NT2/D1 (cell line): ENCODE data around the gene KPNA2.
"Not testable (repeated sequence)": the region's sequence is repeated elsewhere in the genome, so short reads cannot be mapped to it uniquely, and the experiment has no call there.

ENCODE experiments used
- DNase-seq: peaks from one replicate; pipeline ENCODE4 v3.0.0-alpha.2; 2011; ENCODE audit warnings: low read depth, low spot score
- H3K27me3 ChIP-seq: 2 replicates; pipeline ENCODE4 v1.6.0; 2011; ENCODE audit warnings: mild to moderate bottlenecking; ENCODE audit not compliant: insufficient read length, insufficient read depth
- H3K36me3 ChIP-seq: 2 replicates; pipeline ENCODE4 v1.6.1; 2011; ENCODE audit warnings: mild to moderate bottlenecking, low read length, mixed read lengths; ENCODE audit not compliant: insufficient read depth, insufficient read length
- H3K4me1 ChIP-seq: 2 replicates; pipeline ENCODE4 v1.5.1; 2011; ENCODE audit not compliant: insufficient read depth, insufficient read length
- H3K4me3 ChIP-seq: 2 replicates; pipeline ENCODE4 v1.5.1; 2011; ENCODE audit warnings: low read depth; ENCODE audit not compliant: insufficient read length
- H3K9ac ChIP-seq: 2 replicates; pipeline ENCODE4 v1.6.0; 2011; ENCODE audit warnings: low read depth; ENCODE audit not compliant: insufficient read length
- H3K9me3 ChIP-seq: 2 replicates; pipeline ENCODE4 v1.5.1; 2011; ENCODE audit warnings: mild to moderate bottlenecking, low read length; ENCODE audit not compliant: insufficient read depth
- SUZ12 ChIP-seq: IDR thresholded peaks from 2 replicates; pipeline ENCODE4 v1.6.1; 2011; ENCODE audit not compliant: insufficient read length, insufficient read depth; ENCODE audit errors: extremely low read depth
- YY1 ChIP-seq: IDR thresholded peaks from 2 replicates; pipeline ENCODE4 v1.6.1; 2011; ENCODE audit not compliant: insufficient read length, insufficient read depth
- ZNF274 ChIP-seq: IDR thresholded peaks from 2 replicates; pipeline ENCODE4 v1.6.1; 2011; ENCODE audit warnings: mild to moderate bottlenecking, low read depth, low read length

Gene KPNA2

DNA sequence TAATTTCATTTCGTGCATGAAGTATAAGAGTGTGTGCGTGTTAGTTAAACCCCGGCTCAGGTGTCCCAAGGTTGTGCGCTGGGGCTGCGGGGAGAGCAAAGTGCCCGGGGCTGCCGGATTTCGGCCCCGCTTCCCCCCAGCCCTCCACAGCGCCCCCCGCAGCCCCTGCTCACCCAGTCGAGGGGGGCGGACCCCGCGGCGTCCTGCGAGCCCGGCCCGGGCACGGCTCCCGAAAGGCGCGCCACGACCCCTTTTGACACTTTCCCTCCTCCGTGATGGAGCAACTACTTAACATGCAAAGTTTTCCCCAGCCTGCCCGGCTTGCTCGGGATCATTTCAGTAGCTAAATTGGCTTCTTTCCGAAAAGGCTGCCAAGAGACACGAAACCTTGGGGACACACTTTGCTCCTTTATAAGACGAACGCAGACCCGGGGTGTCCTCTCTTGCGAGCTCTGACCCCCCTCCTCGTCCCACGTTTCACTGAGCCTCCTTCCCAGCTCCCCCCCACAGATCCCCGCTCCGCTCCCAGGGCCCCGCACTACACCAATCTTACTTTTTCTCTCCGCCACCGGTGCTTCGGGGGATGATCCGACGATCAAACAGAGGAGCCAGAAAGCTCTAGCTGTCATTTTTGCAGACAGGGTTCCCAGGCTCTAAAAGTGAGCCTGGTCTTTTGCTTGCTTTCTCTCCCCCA is 39.8 kb upstream of the KPNA2 start:
- Histone ChIP-seq H3K9me3 (no peaks in the 10 kb centered on the region), H3K4me1 (peaks cover 3% of the 10 kb centered on the region), H3K36me3 (peaks cover 5% of the 10 kb centered on the region), H3K4me3 (peak overlapping the region; percentile 44), H3K9ac (peak overlapping the region; percentile 72), H3K27me3 (peaks cover 20% of the 10 kb centered on the region)
- no peak for DNase-seq
- TF ChIP-seq YY1 (no peak), SUZ12 (no peak), ZNF274 (no peak)

DNA sequence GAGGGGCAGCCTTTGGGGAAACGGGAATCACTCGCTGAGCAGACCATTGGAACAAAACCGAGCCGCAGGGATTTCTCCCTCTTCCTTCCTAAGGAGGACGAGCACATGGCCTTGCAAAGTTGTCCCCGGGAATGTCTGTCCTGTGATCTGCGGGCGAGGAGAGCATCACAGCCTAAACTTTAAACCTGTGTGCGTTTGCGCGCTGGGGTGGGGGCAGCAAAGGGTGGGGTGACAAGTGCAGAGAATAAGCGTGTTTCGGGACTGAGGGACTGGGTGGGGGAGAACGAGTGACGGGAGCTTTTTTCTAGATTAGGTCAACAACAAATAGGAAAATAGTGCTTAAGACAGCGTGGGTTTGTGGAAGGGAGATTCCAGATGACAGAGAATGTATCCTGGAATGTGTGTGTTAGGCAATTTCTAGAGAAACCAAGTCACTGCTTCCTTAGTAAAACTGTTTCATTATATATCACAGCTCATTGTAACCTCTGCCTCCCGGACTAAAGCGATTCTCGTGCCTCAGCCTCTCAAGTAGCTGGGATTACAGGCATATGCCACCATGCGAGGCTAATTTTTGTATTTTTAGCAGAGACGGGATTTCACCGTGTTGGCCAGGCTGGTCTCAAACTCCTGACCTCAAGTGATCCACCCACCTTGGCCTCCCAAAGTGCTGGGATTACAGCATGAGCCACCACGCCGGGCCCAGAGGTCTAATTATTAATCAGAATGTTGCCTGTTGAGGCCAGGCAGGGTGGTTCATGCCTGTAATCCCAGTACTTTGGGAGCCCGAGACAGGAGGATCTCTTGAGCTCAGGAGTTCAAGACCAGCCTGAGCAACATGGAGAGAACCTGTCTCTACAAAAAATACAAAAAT is 39.0 kb upstream of the KPNA2 start, which contains the start of gene C17orf58:
Gene C17orf58, minus strand, starts transcription at position 169 of the 871 bp plus-strand sequence. CDS start 271 bp downstream, outside the sequence.
- peak within 1 kb of the TSS; percentile 72 for H3K9ac ChIP-seq
- not testable (repeated sequence) for H3K9me3 ChIP-seq, DNase-seq, H3K36me3 ChIP-seq, H3K4me1 ChIP-seq
- H3K4me3 ChIP-seq, result peak within 1 kb of the TSS; percentile 44
- peaks cover 20% of the 10 kb centered on the region for H3K27me3 ChIP-seq

DNA sequence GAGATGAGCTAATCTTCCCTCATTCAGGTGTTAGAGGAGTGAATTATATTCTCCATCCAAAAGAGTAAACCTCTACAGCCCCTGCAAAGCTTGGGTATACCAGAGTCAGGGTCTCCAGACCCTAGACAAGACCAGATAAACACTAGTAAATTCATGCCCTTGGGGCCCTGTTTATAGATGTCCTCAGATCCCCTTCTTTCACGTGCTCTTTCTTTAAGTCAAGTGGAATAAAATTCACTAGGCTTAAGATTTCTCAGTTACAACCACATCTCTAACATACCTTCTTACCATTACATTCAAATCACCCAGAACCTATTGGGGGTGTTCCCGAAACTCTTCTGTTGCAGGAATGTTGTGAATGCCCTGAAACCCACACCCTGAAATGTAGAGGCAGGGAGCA is 37.1 kb upstream of the KPNA2 start:
- no peaks in the 10 kb centered on the region for H3K36me3 ChIP-seq

DNA sequence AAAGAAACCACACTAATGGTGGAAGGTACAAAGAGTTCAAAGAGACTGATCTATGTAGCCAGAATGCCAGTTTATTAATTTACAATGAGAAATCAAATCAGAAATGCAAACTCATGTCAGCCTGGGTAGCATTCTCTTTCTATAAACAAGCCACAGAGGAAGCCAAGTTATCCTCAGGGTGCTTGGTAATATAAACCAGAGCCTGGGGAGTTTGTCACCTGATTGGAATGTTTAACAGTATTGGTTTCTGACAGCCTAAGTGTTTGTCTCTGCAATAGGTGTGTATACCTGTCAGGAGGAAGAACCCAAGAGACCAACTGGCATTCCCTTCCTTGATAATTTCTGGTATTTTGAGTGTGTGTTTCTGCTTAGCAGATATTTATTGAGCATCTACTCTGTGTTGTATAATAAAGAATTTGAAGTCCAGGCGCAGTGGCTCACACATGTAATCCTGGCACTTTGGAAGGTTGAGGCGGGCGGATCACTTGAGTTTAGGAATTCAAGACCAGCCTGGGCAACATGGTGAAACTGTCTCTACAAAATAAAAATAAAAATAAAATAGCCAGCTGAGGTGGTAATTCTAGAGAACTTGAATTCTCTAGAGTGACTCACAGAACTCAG is 36.1 kb upstream of the KPNA2 start:
- Histone ChIP-seq H3K4me3 (no peak overlapping the region), H3K4me1 (no peaks in the 10 kb centered on the region), H3K9ac (no peak overlapping the region), H3K9me3 (no peaks in the 10 kb centered on the region), H3K27me3 (peaks cover 20% of the 10 kb centered on the region), H3K36me3 (no peaks in the 10 kb centered on the region)
- DNase-seq, result no peak
- TF ChIP-seq ZNF274 (no peak), SUZ12 (no peak), YY1 (no peak)

More for the DNA sequence above, 37.1 kb upstream of the KPNA2 start:
- H3K4me1 ChIP-seq, result no peaks in the 10 kb centered on the region
- H3K27me3 ChIP-seq, result peaks cover 20% of the 10 kb centered on the region
- no peak overlapping the region for H3K4me3 ChIP-seq
- H3K9ac ChIP-seq, result no peak overlapping the region
- no peak for DNase-seq
- H3K9me3 ChIP-seq, result no peaks in the 10 kb centered on the region
- TF ChIP-seq ZNF274, result no peak
- TF ChIP-seq SUZ12, result no peak

DNA sequence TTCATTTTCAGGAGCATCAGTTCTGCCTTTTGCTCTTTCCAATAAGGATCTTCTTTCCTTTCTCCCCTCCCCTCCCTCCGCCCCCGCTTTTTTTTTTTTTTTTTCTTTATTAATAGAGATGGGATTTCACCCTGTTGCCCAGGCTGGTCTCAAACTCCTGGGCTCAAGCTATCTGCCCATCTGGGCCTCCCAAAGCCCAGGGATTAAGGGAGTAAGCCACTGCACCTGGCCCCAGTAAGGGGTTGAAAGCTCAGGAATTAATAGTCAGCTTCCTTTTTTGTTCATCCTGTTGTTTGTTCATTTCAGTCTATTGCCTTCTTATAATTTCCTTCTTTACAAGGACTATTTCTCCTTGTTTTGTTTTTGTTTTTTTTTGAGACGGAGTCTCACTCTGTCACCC is 31.3 kb upstream of the KPNA2 start:
- H3K4me3 ChIP-seq, result no peak overlapping the region
- no peak for DNase-seq
- H3K4me1 ChIP-seq, result no peaks in the 10 kb centered on the region
- no peak overlapping the region for H3K9ac ChIP-seq
- H3K9me3 ChIP-seq, result no peaks in the 10 kb centered on the region
- TF ChIP-seq YY1, result no peak
- TF ChIP-seq SUZ12, result no peak
- TF ChIP-seq ZNF274, result no peak
- no peaks in the 10 kb centered on the region for H3K27me3 ChIP-seq
- no peaks in the 10 kb centered on the region for H3K36me3 ChIP-seq

DNA sequence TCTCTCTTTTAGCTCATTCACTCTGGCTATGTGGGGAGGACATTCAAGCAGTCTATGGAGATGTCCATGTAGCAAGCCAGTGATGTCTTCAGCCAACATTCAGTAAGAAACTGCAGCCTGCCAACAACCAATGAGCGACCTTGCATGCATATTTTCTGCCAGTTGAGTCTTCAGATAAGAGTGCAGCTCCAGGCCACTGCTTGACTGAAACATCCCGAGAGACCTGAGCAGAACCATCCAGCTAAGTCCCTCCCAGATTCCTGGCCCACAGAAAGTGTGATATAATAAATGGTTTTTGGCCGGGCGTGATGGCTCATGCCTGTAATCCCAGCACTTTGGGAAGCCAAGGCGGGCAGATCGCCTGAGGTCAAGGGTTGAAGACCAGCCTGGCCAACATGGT is 28.7 kb upstream of the KPNA2 start:
- H3K9me3 ChIP-seq, result no peaks in the 10 kb centered on the region
- H3K27me3 ChIP-seq, result no peaks in the 10 kb centered on the region
- no peaks in the 10 kb centered on the region for H3K4me1 ChIP-seq
- H3K9ac ChIP-seq, result no peak overlapping the region
- TF ChIP-seq YY1 (no peak), ZNF274 (no peak), SUZ12 (no peak)
- no peak for DNase-seq
- no peaks in the 10 kb centered on the region for H3K36me3 ChIP-seq
- H3K4me3 ChIP-seq, result no peak overlapping the region

DNA sequence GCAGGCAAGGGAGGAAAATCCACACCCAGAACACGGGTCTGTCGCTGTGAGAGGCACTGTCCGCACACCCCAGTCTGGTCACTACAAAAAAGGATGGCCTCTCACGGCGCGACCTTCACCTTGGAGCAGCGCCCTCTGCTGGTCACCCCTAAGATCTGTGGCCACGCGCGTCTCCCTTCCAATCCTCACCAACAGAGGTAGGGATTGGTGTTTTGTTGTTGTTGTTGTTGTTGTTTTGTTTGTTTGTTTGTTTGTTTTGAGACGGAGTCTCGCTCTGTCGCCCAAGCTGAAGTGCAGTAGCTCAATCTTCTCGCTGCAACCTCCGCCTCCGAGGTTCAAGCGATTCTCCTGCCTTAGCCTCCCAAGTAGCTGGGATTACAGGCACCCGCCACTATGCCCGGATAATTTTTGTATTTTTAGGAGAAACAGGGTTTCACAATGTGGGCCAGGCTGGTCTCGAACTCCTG is 24.3 kb upstream of the KPNA2 start:
- DNase-seq, result no peak
- TF ChIP-seq ZNF274, result no peak
- H3K4me3 ChIP-seq, result peak overlapping the region; percentile 8

More for the DNA sequence above, 24.3 kb upstream of the KPNA2 start:
- Histone ChIP-seq H3K4me1 (no peaks in the 10 kb centered on the region), H3K36me3 (no peaks in the 10 kb centered on the region), H3K9ac (peak overlapping the region; percentile 56), H3K9me3 (no peaks in the 10 kb centered on the region), H3K27me3 (no peaks in the 10 kb centered on the region)
